ENCODE results near the gene KIF3A.
A peak's percentile ranks its signal among the peaks of the same experiment; 100 is the strongest.

Gene KIF3A

GRCh38 chr5:132736853-132737833 is at the start of gene KIF3A:
Gene KIF3A (minus strand): TSS chr5:132737546. CDS start chr5:132737419, 127 bp downstream.
- DNase-seq = peak; percentile 99

DNA sequence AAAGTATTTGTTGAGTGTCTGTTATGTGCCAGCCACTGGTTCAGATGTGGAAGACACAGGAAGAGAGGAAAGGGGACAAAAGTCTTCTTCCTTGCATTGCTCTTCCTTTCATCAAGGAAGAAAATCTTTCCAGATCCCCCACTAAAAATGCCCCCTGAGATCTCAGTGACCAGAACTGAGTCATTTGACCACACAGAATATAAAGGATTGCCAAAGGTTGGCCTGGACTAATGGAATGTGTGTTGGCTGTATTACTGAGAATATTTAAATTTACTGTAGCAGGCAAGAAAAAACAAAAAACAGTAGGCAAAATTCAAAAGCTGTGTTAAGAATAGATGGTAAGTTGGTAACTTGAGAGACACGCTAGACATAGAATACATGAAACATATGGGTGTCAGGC is 49.7 kb upstream of the KIF3A start:
- no peak for DNase-seq

DNA sequence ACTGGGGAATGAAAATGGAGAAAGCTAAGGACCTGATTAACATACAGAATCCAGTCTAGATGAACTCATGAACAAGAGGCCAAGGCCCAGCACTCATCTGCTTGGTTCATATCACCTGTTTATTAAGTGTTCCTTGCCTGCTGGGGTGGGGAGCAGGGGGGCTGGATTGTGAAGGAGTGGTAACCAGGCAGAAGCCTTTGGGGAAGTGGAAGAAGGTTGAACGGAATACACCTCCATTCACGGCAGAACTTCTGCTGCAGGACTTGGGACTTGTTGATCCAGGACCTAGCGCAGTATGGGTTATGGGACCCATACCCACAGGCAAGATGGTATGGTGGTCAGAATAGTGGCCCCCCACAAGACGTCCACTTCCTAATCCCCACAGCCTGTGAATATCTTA is 48.5 kb upstream of the KIF3A start:
- no peak for DNase-seq

DNA sequence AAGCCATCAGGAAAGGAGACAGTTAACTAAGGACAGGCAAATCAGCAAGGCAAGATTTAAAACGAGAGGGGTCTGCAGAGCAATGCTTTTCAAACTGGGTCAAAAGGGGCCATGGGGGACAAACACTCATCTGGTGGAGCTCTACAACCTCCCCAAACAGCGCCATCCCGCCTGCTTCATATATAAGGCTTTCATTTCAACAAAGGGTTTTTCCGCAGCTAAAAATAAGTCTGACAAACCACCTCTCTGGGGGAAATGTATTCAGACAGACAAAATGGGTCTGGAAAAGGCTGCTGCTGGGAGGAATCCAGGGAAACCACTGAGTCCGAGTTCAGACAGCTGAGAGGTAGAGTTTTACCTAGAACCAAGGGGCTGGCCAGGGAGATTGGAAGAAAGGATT is 48.0 kb upstream of the KIF3A start:
- no peak for DNase-seq

GRCh38 chr5:132782101-132782500 is 44.8 kb upstream of the KIF3A start:
- no peak for DNase-seq

DNA sequence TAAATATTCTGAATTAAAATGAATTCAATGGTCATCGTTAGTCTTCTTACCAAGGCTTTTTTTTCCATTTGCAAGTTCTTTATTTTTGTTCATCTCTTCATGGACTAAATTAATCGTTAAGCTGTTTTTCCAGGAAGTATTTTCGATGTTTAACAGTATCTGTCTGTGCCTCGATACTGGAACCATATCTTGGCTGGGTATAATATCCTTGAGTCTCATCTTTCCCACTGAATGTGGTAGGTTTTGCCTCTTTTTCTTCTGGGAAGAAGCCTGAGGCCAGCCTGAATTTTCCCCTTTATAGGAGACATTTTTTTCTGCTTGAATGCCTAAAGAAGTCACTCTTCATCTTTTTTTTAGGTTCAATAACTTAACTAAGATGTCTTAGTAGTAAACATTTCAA is 43.7 kb upstream of the KIF3A start:
- no peak for DNase-seq

DNA sequence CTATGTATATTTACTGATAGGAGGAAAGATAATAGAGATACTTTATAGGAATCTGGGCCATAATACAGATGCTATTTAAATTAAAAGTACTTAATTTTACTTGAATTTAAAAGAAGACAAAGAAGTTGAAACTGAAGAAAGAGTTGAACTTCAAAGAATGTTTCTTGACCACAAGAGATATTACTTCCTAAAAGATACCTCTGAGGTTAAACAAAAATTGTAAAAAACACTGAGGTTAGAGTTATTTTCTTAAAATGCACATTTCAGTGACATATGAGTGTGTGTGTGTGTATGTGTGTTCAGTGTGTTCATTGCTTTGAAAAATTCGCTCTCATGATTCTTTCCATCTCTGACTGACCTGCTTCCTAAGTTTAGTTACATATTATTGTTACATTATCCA is 43.2 kb upstream of the KIF3A start:
- no peak for DNase-seq

DNA sequence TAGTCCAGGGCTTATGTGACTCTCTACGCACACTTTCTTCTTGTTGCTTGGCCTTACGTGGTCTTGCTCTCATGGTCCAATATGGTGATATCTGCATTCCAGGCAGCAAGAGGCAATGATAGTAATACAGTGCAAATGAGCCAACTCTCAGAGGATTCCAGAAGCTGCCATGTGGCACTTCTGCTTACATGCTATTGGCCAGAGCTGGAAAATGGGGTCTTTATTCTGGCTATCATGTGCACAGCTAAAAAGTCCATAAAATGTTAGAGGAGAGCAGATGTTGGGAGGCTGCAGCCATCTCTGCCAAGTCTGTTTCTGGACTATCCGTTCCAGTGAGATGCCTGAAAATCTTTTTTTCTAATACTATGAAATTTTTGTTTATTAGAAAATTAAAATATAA is 42.6 kb upstream of the KIF3A start:
- DNase-seq = no peak

- no peak for DNase-seq
Observed at GRCh38 chr5:132778856-132779255, 41.5 kb upstream of the KIF3A start.

DNA sequence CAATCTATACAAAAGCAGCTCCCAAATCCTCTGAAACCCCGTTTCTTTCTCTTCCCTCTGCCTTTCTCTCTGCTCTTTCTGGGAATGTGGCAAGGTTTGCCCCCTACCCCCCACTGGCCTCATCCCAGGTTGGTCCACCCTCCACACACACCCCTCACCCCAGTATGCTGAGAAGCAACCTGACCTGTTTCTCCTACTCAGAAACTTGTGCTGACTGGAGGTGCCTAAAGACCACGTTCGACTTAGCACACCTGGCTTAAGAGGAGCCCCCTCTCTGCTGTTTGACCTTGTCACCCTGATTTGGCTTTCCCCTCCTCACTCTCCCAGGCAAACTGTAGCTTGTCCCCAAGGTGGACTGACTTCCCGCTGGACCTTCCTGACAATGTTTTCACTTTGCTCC is 40.8 kb upstream of the KIF3A start:
- DNase-seq = no peak

GRCh38 chr5:132777209-132778069 is 40.1 kb upstream of the KIF3A start, which contains the start of gene SEPTIN8:
Gene SEPTIN8 (minus strand): TSS chr5:132777239. CDS start chr5:132777137, 102 bp downstream.
- peak; percentile 68 for DNase-seq

- DNase-seq = no peak
Observed at GRCh38 chr5:132776938-132777208, 39.5 kb upstream of the KIF3A start.

DNA sequence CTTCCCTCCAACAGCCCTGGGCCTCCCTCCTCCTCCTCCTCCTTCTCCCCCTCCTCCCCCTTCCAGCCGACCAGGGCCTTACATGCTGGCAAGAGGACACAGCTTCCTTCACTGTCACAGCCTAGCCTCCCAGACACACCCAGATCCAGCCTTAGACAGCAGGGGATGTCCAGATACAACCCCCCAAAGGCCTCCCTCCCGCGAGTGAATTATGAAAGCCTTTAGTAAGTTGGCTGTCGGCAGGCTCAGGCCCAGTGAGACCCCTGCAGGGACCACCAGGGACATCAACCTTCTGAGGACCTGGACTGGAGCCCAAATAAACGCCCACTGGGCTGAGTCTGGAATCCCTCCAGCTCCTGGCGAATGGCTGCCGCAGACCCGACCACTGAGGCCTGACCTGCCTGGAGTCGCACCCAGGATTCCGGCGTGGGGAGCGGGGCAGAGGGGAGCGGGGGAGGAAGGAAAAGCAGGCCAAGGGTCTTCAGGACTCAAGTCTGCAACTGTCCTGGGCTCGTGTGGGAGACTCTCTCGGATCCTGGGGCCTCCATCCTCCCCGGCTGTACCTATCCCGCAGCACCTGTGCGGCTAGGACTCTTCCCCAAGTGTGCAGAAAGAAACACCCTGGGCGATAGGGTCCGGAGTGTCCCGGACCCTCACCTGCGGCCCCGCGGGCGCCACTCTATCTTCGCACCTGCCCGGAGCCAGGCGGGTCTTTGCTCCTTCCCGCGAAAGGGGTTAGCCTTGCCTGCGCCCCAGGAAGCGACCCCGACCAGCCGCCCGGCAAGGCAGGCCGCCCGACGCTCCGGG is 39.0 kb upstream of the KIF3A start:
- DNase-seq = peak; percentile 45

DNA sequence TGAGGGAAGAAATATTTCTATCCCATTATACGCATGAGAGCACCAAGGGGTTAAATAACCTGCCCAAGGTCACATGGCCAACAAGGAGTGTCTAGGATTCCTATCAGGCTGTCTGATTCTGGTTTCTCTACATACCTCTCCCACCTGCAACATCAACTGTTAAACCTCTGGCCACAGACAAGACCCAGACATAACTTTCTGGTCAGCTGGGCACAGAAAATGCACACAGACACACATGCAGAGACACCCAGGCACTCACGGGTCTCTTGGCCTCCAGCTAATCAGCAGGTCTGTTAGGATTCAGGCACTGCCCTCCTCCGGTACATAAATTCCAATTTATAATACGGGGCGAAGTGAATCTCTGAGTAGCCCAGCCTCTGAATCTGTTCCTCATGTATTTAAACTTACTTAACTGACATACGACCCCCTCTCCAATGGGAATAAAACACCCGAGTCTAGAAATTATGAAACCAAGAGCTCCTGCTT is 38.2 kb upstream of the KIF3A start:
- no peak for DNase-seq

DNA sequence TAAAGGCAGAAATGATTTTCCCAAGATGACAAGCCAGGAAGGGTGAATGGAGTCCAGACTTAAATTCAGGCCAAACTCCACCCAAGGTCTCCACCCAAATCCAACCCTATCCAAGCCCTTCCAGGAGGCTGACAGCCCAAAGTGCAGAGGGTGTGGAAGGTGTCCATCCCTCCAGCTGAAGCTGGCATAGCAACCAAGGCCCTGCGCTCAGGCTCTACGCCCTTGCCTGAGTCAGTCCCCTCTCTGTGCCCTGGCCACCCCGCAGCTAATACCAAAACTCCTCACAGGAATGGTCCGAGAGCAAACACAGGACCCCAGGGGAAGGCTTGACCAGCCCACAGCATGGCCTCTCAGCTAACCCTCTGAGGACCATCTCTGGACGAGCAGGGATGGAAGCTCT is 37.5 kb upstream of the KIF3A start:
- DNase-seq = no peak

DNA sequence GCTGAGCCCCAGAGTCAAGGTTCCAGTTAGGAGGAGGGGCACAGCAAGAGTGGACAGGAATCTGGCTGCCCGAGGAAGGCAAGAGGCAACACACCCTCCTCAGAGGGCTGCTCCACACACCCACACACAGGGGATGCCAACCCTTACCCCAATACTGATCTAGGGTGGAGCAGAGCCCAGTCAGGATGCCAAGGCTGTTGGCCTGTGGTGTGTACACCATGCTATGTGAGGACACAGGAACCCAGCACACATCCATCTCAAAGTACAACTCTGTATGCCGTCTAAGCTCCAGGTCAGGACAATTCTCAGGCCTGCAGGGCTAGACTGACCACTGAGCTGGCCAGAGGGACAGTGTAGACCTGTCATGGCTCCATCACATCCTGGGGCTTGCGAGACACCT is 37.1 kb upstream of the KIF3A start:
- no peak for DNase-seq

GRCh38 chr5:132773601-132774355 is 36.4 kb upstream of the KIF3A start:
- DNase-seq = no peak

DNA sequence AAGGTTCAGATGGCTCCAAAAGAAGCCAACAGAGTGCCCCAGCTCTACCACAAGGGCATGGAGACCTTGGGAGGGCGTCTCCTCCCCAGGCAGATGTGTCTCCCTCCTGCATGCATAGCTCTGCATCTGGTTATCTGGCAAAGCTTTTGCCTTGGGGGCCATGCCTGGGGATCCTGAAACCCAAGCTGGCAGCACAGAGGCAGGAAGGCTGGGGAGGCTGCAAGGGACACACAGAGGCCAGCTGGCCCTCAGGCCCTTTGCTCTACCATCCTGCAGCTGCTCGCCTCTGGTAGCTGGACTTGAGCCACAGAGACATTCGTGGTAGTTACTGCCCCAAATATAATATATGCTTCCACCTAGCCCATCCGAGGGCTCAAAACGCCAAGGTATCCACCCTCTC is 35.8 kb upstream of the KIF3A start:
- no peak for DNase-seq

- DNase-seq = no peak
Observed at GRCh38 chr5:132772291-132773070, 35.1 kb upstream of the KIF3A start.

- DNase-seq = no peak
Observed at GRCh38 chr5:132771503-132771998, 34.2 kb upstream of the KIF3A start.

Measured in DMS53 (cell line).